Astrocyte (in vitro differentiated cells and primary cell): ENCODE results near the gene KCNK15. TPM values are rescaled to one million over a fixed set of nuclear protein-coding genes. Genes with fewer than 3 reads are reported as not detected.

Source experiments
- DNase-seq: peaks from one replicate; pipeline ENCODE4 v3.0.0-alpha.2; 2010; ENCODE audit warnings: low read depth
- FAIRE-seq: peaks from 2 replicates; lab custom pipeline; 2011; peaks lifted over from hg19 to GRCh38; lab: Jason Lieb, UNC
- H2AFZ ChIP-seq: 2 replicates; pipeline ENCODE4 v1.6.0; 2012; ENCODE audit warnings: low read depth, low read length, inconsistent platforms
- H3K27ac ChIP-seq: 2 replicates; pipeline ENCODE4 v1.5.1; 2011; ENCODE audit warnings: low read depth, low read length, inconsistent platforms
- H3K27me3 ChIP-seq: 2 replicates; pipeline ENCODE4 v1.6.0; 2011; ENCODE audit warnings: low read length, inconsistent platforms; ENCODE audit not compliant: insufficient read depth
- H3K36me3 ChIP-seq: 2 replicates; pipeline ENCODE4 v1.5.1; 2011; ENCODE audit warnings: low read length, inconsistent platforms; ENCODE audit not compliant: insufficient read depth
- H3K4me1 ChIP-seq: 2 replicates; pipeline ENCODE4 v1.5.1; 2011; ENCODE audit warnings: low read length, inconsistent platforms; ENCODE audit not compliant: insufficient read depth
- H3K4me2 ChIP-seq: 2 replicates; pipeline ENCODE4 v1.6.0; 2012; ENCODE audit warnings: low read length, inconsistent platforms
- H3K4me3 ChIP-seq: 2 replicates; pipeline ENCODE4 v1.5.1; 2011; ENCODE audit warnings: low read depth, mild to moderate bottlenecking, low read length, inconsistent platforms; ENCODE audit not compliant: insufficient read depth
- H3K79me2 ChIP-seq: 2 replicates; pipeline ENCODE4 v1.6.0; 2012; ENCODE audit warnings: mild to moderate bottlenecking, low read length, inconsistent platforms; ENCODE audit not compliant: insufficient read depth
- H3K9ac ChIP-seq: 2 replicates; pipeline ENCODE4 v1.6.0; 2012; ENCODE audit warnings: mild to moderate bottlenecking, low read length, inconsistent platforms
- H3K9me3 ChIP-seq: 2 replicates; pipeline ENCODE4 v1.5.1; 2012; ENCODE audit warnings: low read depth, mild to moderate bottlenecking, low read length, inconsistent platforms; ENCODE audit not compliant: insufficient read depth
- H4K20me1 ChIP-seq: 2 replicates; pipeline ENCODE4 v1.6.0; 2012; ENCODE audit warnings: low read length, inconsistent platforms; ENCODE audit not compliant: insufficient read depth
- H3K27ac Mint-ChIP-seq: one replicate; pipeline ENCODE4 v1.8.0; 2021; ENCODE audit warnings: mild to moderate bottlenecking, mixed read lengths; ENCODE audit not compliant: unreplicated experiment
- H3K27me3 Mint-ChIP-seq: one replicate; pipeline ENCODE4 v1.8.0; 2021; ENCODE audit warnings: low read depth, mixed read lengths; ENCODE audit not compliant: unreplicated experiment
- H3K36me3 Mint-ChIP-seq: one replicate; pipeline ENCODE4 v1.8.0; 2021; ENCODE audit warnings: low read depth, mixed read lengths; ENCODE audit not compliant: unreplicated experiment
- H3K4me1 Mint-ChIP-seq: one replicate; pipeline ENCODE4 v1.8.0; 2021; ENCODE audit warnings: low read depth, mixed read lengths; ENCODE audit not compliant: unreplicated experiment
- H3K4me3 Mint-ChIP-seq: one replicate; pipeline ENCODE4 v1.8.0; 2021; ENCODE audit warnings: mild to moderate bottlenecking, moderate library complexity, mixed read lengths; ENCODE audit not compliant: unreplicated experiment
- H3K9me3 Mint-ChIP-seq: one replicate; pipeline ENCODE4 v1.8.0; 2021; ENCODE audit warnings: mild to moderate bottlenecking, mixed read lengths; ENCODE audit not compliant: unreplicated experiment
- EZH2 ChIP-seq: IDR thresholded peaks from 2 replicates; pipeline ENCODE4 v1.6.1; 2012; ENCODE audit warnings: mild to moderate bottlenecking, low read length, inconsistent platforms; ENCODE audit not compliant: insufficient read depth
- total RNA-seq: library from RNA; stranded (reverse); gene quantifications from 2 replicates; pipeline ENCODE4 v1.2.1, GENCODE V29; 2021
- TF ChIP-seq, protein P1 (sequence below): IDR thresholded peaks from 2 replicates; pipeline ENCODE4 v1.5.1; 2011; ENCODE audit warnings: low read depth, mild to moderate bottlenecking, inconsistent platforms, low read length, moderate library complexity; ENCODE audit not compliant: insufficient read depth

Gene KCNK15
- total RNA-seq, 1 donor from 2014 or later = 0.14 TPM

DNA sequence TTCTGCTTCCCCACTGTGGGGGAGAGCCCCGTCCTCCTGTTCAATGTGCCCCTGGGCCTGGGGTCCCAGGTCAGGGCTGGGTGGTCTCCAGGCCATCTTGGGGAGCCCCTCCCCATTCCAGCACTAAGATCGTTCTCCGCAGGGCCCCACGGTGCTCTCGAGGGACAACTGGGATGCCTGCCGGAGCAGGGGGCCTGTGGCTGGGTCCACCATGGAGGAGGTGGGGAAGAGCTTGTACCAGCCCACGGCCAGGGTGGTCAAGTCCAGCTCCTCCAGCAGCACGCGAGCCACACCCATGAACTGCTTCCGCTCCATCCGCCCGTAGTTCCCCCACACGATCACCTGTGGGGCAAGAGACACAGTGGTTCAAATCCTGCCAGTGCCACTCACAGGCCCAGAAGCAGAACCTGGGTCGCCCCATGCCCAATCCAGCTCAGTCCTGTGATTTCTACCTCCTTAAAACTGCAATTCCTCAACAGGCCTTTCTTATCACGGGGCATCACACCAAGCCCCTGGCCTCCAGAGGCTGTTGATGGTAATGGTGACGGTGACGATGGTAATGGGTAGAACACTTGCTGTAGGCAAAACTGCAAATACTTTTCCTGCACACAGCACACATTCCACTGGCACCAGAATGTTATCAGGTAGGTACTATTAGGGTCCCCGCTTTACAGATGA lies 10.5 kb downstream of the KCNK15 start:
- H3K4me3 ChIP-seq = no peak overlapping the region
- H3K27ac Mint-ChIP-seq = no peak overlapping the region
- no peaks in the 10 kb centered on the region for H3K9me3 ChIP-seq
- H3K4me3 Mint-ChIP-seq = no peak overlapping the region
- H2AFZ ChIP-seq = no peak overlapping the region
- H3K9ac ChIP-seq = no peak overlapping the region
- H3K27ac ChIP-seq = no peak overlapping the region
- no peaks in the 10 kb centered on the region for H3K79me2 ChIP-seq
- peaks cover 36% of the 10 kb centered on the region for H3K27me3 Mint-ChIP-seq
- peaks cover 25% of the 10 kb centered on the region for H3K27me3 ChIP-seq
- no peak overlapping the region for H3K4me2 ChIP-seq
- H3K4me1 ChIP-seq = no peaks in the 10 kb centered on the region
- H3K36me3 Mint-ChIP-seq = no peaks in the 10 kb centered on the region
- no peaks in the 10 kb centered on the region for H3K36me3 ChIP-seq
- FAIRE-seq = no peak
- H3K4me1 Mint-ChIP-seq = no peaks in the 10 kb centered on the region
- DNase-seq = no peak
- TF ChIP-seq, protein P1, sequence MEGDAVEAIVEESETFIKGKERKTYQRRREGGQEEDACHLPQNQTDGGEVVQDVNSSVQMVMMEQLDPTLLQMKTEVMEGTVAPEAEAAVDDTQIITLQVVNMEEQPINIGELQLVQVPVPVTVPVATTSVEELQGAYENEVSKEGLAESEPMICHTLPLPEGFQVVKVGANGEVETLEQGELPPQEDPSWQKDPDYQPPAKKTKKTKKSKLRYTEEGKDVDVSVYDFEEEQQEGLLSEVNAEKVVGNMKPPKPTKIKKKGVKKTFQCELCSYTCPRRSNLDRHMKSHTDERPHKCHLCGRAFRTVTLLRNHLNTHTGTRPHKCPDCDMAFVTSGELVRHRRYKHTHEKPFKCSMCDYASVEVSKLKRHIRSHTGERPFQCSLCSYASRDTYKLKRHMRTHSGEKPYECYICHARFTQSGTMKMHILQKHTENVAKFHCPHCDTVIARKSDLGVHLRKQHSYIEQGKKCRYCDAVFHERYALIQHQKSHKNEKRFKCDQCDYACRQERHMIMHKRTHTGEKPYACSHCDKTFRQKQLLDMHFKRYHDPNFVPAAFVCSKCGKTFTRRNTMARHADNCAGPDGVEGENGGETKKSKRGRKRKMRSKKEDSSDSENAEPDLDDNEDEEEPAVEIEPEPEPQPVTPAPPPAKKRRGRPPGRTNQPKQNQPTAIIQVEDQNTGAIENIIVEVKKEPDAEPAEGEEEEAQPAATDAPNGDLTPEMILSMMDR = no peak
- no peak for TF ChIP-seq EZH2
- no peaks in the 10 kb centered on the region for H3K9me3 Mint-ChIP-seq
- no peaks in the 10 kb centered on the region for H4K20me1 ChIP-seq

DNA sequence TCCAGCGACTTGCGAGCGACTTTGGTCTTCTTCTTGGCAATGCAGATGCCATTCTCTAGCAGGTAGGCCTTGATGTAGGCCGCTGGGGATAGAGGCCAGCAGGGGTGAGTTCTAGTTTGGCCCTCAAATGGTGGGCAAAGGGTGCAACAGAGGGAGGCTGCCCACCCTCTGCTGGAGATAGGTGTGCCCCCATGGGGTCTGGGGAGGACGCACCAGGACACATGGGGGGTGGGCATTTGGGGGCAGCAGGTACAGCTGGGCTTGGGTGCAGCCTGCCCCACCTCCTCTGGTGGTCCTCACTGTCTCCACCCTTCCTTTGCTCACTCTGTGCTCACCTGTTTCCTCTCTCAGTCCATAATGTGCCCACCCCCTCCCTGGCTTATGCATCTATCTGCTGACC lies 11.3 kb downstream of the KCNK15 start:
- no peak overlapping the region for H3K27ac ChIP-seq
- H4K20me1 ChIP-seq = no peaks in the 10 kb centered on the region
- no peak overlapping the region for H3K4me3 ChIP-seq
- Mint-ChIP-seq H3K36me3 (no peaks in the 10 kb centered on the region), H3K4me1 (no peaks in the 10 kb centered on the region), H3K9me3 (no peaks in the 10 kb centered on the region), H3K27me3 (peaks cover 34% of the 10 kb centered on the region), H3K27ac (no peak overlapping the region), H3K4me3 (no peak overlapping the region)
- FAIRE-seq (no peak), DNase-seq (no peak)
- no peaks in the 10 kb centered on the region for H3K4me1 ChIP-seq
- TF ChIP-seq, protein P1 = no peak
- no peak for TF ChIP-seq EZH2
- peaks cover 18% of the 10 kb centered on the region for H3K27me3 ChIP-seq
- H3K9me3 ChIP-seq = no peaks in the 10 kb centered on the region
- no peaks in the 10 kb centered on the region for H3K79me2 ChIP-seq
- H3K4me2 ChIP-seq = no peak overlapping the region
- no peak overlapping the region for H2AFZ ChIP-seq
- no peaks in the 10 kb centered on the region for H3K36me3 ChIP-seq
- no peak overlapping the region for H3K9ac ChIP-seq
